Dedifferentiated amniotic fluid mesenchymal stem cell (primary cell): ENCODE results near the gene PRR29.
"Not testable (repeated sequence)": the region's sequence is repeated elsewhere in the genome, so short reads cannot be mapped to it uniquely, and the experiment has no call there.

Source experiments
- DNase-seq: peaks from one replicate; pipeline ENCODE4 v3.0.0-alpha.2; 2016; ENCODE audit errors: extremely low spot score

The PRR29 gene

DNA sequence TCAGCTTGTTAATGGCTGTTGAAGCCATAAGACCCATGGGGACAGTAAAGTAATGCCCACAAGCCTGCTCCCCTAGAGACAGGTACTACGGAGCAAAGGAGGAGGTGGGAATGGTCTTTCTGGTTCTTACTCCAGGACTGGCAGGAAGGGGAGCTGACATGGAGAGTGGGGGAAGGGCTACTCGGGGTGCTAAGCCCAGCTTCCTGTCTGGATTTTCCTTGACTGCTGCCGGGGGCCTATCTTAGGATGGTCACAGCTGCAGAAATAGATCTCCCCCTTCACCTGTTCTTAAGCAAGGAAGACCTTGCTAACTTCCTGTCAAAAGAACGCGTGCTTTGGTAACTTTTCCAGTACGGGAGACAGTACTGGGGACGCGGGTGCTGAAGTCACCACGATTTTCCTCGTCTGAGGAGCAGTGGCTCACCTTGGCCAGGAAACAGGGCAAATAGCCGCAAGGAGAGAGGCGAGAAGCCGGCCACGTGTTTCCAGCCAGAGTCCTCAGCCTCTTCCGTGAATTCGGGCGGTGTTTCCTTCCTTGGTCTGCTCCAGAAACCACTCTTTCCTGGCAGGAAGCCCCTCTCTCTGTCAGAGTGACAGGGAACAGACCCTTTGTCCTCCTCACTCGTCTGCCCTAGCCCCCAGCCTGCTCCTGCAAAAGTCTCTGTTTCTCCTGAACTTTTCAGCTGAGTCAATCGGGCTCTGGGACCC lies 656 bp upstream of the PRR29 start:
- DNase-seq = no peak

DNA sequence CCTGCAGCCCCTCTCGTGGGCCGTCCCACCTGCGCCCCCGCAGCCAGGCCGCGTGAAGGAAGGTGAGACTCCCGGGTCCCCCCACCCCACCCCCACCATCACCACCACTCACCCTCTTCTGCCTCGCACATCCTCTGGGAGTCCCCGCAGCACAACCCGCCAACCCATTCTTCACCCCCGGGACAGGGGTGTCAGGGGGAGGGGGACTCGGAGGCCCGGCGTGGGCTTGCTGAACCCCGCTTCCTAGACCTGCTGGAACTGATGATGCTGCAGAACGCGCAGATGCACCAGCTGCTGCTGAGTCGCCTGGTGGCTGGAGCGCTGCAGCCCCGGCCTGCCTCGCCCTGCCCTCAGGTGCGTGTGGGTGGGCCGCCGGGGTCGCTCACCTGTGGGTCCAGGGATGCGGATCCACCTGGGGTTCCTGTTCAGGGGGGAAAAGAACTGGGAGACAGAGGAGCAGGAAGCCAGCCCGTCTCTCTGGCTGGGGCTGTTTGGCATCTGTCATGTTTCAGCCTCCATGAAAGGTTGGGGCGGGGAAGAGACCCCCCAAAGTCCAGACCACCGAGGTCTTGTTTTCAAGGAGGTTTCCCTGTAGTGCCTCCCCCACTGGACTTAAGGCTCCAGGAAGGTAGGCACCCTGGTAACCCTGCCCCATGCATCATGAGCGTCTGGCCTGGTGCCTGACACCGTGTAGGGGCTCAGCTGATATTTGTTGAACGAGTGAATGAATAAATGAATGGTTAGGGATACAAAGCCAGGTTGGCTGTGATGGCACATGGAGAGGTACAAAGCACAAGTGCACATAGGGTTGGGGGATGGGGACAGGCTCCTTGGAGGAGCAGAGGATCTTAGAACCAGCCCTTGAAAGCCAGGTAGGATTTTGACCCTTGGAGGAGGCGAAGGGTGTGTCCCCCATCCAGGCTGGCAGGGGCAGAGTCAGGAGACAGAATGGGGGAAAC lies 849 bp downstream of the PRR29 start:
- DNase-seq = no peak

- no peak for DNase-seq
Observed at GRCh38 chr17:63999680-64000531, 1.8 kb downstream of the PRR29 start.

DNA sequence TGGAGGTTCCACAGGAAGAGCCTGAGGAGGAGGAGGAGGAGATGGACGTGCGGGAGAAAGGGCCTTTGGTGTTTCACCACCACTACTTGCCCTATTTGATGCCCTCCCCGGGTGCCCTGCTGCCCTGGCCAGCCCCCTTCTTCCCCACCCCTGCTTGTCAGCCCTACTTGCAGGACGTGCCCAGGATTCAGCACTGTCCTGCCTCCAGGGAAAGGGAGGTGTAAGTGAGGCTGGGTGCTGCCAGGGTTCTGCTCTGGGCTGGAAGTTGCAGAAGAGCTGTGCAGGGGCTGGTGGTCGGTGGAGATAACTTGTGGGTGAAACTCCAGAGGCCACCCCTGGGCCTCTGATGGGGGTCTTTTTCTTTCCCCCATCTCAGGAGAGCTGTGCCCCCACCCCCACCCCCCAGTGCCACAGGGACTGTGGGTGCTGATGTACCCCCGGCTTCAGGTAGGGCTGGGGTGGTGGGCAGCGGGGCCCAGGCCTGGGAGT lies 3.0 kb downstream of the PRR29 start:
- no peak for DNase-seq

- no peak for DNase-seq
Observed at GRCh38 chr17:64001763-64002529, 3.8 kb downstream of the PRR29 start.

DNA sequence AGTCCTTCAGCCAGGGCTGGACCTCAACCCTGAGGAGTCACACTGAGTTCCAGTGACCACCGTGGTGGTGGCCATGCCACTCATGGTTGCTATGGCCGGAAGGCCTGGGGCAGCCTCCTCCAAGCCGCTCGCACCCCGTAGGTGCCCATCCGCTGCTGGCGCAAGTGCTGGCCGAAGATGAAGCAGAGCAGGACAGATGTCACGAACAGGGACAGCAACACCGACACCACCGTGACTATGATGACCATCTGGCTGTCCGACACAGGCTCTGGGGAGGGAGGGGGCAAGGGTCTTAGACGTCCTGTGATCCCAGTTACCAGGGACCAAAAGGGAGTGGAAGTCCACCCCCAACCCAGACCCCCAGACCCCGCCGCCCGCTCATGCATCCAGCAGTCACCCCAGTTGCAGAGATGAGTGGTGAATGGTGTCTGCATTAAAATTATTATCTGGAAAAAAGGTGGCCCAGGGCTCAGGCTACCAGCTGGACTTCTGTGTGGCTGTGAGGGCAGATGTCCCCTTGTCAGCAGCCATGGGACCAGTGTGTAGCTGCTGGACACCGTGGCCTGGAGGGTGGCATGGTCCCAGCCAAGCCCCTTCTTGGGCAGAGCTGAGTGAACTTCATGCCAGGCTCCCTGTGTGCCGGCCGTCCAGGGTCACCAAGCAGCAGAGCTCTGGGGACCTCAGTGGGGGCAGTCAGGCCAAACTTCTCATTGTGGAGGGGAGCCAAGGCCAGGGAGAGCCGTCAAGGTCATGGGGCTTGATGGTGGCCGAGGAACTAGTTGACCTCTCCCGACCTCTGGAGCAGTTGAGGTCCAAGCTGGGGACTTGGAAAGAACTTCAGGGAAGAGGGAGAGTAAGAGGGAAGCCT lies 4.7 kb downstream of the PRR29 start:
- no peak for DNase-seq

- DNase-seq = no peak
Observed at GRCh38 chr17:64003526-64004121, 5.5 kb downstream of the PRR29 start.

- DNase-seq = no peak
Observed at GRCh38 chr17:64004218-64004770, 6.1 kb downstream of the PRR29 start.

- DNase-seq = no peak
Observed at GRCh38 chr17:64004903-64005733, 7.0 kb downstream of the PRR29 start.

DNA sequence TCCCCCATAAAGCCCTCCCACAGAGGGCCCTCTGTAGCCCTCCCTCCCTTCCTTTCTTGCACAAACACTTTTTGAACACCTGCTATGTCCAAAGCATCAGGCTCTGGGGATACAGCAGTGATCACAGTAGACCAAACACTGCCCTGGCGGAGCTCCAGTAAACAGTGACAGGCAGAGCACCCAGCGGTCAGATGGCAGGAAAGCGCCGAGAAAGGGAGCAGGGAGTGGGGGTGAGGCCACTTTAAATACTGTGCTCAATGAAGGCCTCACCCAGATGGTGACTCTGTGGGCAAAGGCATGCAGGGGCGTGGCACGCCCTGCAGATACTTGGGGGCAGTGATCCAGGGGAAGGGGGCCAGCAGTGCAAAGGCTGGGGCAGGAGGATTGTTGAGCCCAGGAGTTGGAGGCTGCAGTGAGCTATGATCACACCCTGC lies 7.6 kb downstream of the PRR29 start:
- no peak for DNase-seq

DNA sequence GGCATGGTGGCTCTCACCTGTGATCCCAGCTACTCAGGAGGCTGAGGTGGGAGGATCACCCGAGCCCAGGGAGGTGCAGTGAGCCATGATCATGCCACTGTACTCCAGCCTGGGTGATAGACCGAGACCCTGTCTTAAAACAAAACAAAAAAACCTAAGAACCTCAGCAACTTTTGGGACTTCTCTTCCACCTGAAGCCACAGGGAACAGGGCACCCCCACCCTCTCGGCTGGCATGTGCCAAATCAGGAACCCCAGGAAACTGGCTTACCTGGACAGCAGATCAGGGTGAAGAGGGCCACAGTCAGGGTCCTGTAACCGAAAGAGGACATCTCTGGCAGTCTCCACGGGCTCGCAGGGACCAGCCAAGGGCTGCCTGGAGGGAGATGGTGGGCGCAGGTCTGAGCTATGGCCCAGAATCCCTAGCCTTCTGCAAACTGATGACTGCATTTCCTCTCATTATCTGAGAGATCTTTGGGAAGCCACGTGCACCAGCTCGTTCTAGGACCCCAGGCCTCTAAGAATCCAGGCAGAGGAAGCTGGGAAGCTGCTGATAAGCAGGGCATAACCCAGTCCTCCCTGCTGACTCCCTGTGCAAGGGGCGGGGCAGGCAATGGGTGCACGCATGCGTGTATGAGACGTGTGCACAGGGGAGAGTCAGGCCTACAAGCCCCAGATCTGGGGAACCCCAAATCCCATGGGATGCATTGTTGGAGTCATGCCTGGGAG lies 8.4 kb downstream of the PRR29 start:
- DNase-seq = no peak

- DNase-seq = not testable (repeated sequence)
Observed at GRCh38 chr17:64007089-64007837, 9.1 kb downstream of the PRR29 start.

- DNase-seq = no peak
Observed at GRCh38 chr17:64007838-64008282, 9.7 kb downstream of the PRR29 start.

GRCh38 chr17:64008346-64008745 lies 10.2 kb downstream of the PRR29 start:
- no peak for DNase-seq

- no peak for DNase-seq
Observed at GRCh38 chr17:64008830-64009229, 10.7 kb downstream of the PRR29 start.

DNA sequence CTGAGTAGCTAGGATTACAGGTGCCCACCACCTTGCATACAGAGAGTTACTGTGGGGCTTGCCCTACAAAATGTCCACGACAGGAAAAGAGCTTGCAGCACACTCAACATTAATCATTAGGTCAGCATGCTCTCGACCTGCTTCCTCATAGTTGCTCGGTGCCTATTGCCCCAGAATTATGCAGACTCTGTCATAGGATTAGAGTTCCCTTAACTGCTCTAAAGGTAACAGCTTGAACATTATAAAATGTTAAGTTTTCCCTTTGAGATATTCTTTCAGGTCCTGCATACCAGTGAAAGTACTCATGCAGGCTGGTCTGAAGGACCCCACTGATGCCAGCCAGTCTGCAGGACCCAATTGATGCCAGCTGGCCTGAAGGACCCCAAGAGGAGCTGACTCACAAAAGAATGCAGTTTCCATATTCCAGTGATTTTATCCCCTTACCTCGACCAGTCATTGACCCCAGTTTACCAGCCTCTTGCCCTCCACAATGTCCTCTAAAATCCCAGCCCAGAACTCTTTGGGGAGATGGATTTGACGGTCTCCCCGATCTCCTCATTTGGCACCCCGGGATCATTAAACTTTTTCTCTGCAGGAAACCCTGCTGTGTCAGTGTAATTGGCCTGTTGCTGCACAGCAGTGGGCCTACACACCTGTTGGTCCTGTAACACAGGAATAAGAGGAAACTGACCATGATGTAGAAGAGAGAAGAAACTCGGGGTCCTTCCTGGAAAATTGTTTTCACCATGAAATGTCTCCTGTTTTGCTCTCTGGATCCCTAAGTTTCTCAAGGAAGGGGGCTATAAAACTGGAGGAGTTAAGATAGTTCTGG lies 11.6 kb downstream of the PRR29 start:
- no peak for DNase-seq
